Activated naive CD8-positive, alpha-beta T cell treated with anti-CD3 and anti-CD28 coated beads, Interleukin-2, amount 50 U/mL, for 16 hours (primary cell): ENCODE measurements around the gene VTI1A.
"Not testable (repeated sequence)": the region's sequence is repeated elsewhere in the genome, so short reads cannot be mapped to it uniquely, and the experiment has no call there.

Experiments used
- DNase-seq: peaks from one replicate; pipeline ENCODE4 v3.0.0-alpha.2; 2020; ENCODE audit warnings: low read depth, low spot score

Gene VTI1A

GRCh38 chr10:112507046-112507445 lies 60.0 kb downstream of the VTI1A start:
- no peak for DNase-seq

- no peak for DNase-seq
Observed at GRCh38 chr10:112507988-112508387, 61.0 kb downstream of the VTI1A start.

DNA sequence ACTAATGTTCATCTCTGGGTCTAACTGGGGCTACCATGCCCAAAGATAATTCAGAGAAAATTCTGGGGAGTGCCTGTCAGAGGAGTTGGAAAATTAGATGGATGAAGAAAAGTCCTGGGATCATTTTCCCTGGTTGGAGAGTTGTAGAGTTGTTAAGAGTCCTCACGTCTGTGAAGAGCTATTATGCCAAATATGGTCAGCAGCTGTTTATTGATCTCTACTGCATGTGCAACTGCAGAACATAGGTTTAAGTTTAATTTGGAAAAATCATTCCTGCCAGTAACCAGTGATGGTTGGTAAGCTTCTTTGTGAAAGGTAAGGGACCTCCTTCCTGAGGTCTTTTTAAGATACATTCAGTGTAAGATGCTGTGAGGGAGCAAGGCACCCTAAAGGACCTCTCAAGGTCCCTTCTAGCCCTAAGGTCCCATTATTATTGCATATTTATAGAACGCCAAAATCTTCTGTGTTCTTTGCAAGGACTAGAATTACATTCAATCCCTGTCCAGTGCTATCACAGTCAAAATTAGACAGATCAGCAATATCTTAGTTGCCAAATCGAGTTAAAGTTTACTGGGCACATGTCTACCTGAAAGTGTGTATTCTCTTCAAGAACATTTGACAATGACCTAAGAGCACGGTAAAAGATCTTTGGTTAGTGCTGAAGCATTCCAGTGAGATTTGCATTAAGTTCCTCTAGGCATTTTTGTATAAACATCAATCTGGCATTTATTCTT lies 62.7 kb downstream of the VTI1A start:
- DNase-seq = no peak

DNA sequence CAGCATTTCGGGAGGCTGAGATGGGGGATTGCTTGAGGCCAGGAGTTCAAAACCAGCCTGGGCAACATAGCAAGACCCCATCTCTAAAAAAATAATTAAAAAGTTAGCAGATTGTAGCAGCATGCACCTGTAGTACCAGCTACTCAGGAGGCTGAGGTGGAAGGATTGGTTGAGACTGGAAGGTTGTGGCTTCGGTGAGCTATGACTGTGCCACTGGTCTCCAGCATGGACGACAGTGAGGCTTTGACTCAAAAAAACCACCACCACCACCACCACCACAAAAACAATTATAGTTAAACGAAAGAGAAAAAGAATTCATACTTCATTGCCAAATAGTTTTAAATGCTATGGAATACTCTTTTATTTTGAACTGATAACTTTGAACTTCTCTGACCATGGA lies 63.4 kb downstream of the VTI1A start:
- DNase-seq = no peak

GRCh38 chr10:112512294-112512693 lies 65.3 kb downstream of the VTI1A start:
- no peak for DNase-seq

- DNase-seq = no peak
Observed at GRCh38 chr10:112515126-112515525, 68.1 kb downstream of the VTI1A start.

DNA sequence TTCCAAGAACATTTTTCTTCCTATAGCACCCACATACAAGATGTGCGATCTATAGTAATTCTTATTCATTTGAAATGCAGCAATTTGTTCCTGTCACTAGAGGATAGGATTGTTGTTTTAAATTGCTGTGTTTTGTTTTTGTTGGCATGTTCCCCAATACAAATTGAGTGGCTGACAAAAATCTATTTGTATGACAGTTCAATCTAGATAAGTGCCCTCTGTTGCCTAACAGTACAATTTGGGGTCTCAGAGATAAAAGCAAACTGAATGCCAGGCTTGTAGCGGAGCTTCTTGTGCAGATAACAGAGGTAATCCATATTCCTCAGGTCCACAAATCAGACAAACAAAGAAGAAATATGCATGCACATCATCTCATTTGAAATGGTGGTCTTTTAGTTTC lies 68.8 kb downstream of the VTI1A start:
- no peak for DNase-seq

- DNase-seq = no peak
Observed at GRCh38 chr10:112517451-112517862, 70.4 kb downstream of the VTI1A start.

GRCh38 chr10:112519133-112519761 lies 72.2 kb downstream of the VTI1A start:
- no peak for DNase-seq

DNA sequence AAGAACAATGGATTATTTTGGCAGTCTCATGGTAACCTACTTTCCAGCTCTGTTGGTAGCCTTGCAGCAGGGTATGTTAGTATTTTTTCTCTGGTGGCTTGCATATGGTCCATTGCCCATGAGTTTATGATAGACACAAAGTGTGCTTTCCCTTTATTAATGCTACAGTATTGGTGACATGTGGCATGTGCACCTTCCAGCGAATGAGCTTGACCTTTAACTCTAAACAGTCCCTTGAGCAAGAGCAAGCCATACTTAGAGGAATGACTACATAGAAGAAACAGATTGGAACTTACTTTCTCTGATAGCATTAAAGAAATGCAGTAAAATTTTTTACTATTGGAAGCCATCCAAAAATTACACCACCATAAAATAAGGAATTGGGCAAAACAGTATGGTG lies 73.9 kb downstream of the VTI1A start:
- DNase-seq = no peak

DNA sequence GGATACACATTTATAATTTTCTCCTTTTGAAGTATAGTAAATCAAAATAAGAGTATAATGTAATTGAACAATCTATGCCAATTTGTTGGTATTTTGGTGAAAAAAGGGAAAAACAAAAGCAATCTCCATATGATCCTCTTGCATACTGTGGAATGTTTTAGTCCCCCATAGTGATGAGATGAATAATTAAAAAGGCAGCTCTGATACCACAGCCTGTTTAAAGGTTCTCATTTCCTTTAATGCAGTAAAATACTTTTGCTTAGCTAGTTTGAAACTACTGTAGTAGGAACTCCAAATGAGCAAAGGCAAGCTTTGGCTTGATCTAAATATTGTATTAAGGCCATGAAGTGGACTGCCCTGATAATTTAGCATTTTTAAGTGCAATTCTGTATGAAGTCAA lies 77.6 kb downstream of the VTI1A start:
- DNase-seq = no peak

DNA sequence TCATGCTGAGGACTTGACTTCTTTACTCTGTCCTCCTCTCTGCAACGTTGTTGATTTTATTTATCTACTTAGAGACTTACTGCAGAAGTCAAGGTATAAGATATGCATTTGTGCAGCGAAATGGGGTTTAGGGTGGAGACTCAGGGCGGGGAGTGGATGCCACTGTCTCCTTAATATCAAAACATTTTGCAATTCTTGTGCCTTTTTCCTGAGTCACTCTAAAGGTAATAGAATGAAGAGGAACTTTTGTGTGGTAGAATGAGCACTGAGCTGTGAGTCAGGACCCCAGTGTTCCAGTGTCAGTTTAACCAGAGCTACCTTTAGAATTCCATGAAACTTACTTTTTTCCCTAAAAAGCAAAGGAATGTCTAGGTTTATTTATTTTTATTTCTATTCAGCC lies 78.2 kb downstream of the VTI1A start:
- no peak for DNase-seq

- no peak for DNase-seq
Observed at GRCh38 chr10:112526139-112526538, 79.1 kb downstream of the VTI1A start.

- no peak for DNase-seq
Observed at GRCh38 chr10:112526906-112527305, 79.9 kb downstream of the VTI1A start.

GRCh38 chr10:112528235-112528634 lies 81.2 kb downstream of the VTI1A start:
- no peak for DNase-seq

GRCh38 chr10:112531421-112531820 lies 84.4 kb downstream of the VTI1A start:
- no peak for DNase-seq

DNA sequence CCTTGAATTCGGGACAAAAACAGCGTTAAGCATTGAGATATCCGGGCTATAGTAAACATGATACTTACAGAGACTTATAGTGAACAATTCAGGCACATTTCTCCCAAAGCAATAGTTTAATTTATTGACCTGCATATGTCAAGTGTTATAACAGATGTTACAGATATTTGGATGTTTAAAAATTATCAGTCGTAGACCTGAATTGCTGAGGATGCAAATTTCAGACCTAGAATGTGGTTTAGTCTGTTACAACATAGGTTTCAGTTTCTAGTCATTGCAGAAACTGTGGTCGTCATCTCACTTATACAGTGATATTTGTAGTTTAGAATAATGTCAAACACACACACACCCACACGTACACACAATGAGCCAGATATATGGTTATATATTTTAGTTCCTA lies 85.2 kb downstream of the VTI1A start:
- DNase-seq = no peak

DNA sequence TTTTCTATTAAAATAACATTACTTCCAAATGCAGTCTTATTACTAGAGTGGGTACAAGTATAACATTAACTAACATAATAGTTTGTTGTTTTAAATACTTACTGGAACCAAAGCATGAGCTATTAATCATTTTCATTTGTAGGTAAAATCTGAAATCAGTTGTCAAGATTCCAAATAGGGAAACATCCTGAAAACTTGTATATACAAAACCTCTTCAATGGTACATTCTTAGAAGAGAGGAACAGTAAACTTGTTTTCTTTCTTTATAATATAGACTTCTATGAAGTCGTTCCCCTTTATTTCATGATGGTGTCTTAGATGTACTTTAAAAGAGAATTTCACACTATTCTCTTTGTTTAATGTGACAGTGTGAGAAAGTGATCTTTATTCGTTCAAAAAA lies 85.9 kb downstream of the VTI1A start:
- no peak for DNase-seq

DNA sequence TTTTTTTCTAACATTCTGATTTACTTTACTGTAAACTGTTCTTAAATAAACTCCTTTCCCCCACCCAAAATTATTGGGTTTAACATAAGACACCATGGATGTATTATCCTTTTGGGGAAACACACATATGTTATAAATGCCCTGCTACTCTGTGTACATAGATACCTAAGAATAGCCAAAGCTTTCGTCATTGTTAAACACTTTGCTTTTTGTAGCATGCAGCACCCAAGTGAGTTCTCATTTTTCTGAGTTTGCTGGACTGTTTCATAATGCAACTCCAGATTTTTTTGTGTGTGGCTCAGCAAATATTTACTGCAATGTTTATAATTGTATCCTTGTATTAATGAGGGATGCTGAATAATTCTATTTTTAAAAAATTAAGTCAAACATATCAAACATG lies 86.9 kb downstream of the VTI1A start:
- DNase-seq = no peak

DNA sequence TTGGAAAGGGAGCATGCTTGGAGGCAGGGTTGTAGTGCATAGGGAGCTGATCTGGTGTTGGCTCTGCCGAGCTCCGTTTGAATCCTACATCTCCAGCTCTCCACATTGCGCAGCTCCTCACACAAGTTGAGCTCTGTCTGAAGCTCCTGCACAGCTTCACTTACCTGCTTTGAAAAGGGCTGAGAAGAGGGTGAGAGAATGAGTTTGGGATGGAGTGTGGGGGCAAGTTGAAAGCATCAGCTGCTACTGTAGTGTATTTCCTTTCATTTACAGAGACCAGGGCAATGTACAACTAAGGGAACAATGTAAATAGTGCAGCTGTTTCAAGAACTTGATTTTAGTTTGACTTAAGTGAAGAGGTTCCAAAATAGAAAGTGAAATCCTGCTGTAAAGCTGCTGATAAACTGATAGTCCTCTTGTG lies 88.5 kb downstream of the VTI1A start:
- DNase-seq = no peak

DNA sequence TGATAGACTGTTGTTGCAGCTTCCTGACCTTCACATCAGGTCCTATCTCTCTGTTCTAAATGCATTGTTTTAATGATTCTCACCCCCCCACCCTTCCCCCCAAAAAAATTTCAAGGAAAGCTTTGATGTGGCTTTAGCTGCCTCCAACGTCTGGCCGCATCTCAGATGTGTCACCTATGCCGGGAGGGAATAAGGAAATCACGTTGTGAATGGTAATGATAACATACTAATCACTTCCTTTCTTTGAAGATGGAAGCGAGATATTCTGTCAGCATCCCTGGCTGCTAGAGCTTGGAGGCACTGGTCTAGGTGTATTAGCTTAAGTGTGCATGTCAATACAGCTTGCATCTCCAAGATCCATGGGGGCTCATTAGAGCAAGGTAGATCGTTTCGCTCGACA lies 89.6 kb downstream of the VTI1A start:
- no peak for DNase-seq

- DNase-seq = no peak
Observed at GRCh38 chr10:112538168-112538567, 91.2 kb downstream of the VTI1A start.

GRCh38 chr10:112539340-112539739 lies 92.3 kb downstream of the VTI1A start:
- DNase-seq = no peak

GRCh38 chr10:112542823-112543222 lies 95.8 kb downstream of the VTI1A start:
- not testable (repeated sequence) for DNase-seq
